K562 (cell line): ENCODE measurements around the gene ANKH. TPM values are rescaled to one million over a fixed set of nuclear protein-coding genes. Genes with fewer than 3 reads are reported as not detected.
A peak's percentile ranks its signal among the peaks of the same experiment; 100 is the strongest.

Experiments used
- ATAC-seq: fragments of 200-7000 bp; cut with Tn5 transposase; 3 replicates; pipeline ENCODE4 v1.9.1; 2020; ENCODE audit warnings: moderate library complexity
- BruUV-seq: library from RNA; stranded (reverse); fragments of 400-500 nt; replicated peaks from 2 replicates; lab custom pipeline; 2021; lab: Mats Ljungman, UMichigan
- CTCF ChIA-PET: fragments of 300-600 bp; formaldehyde crosslinking; extraction: SDS; loops from one replicate; lab custom pipeline; 2021; ENCODE audit warnings: low intra/inter-chr PET ratio; lab: Yijun Ruan, JAX
- POLR2A ChIA-PET: fragments of 300-600, 350-650 bp; sonication (Branson Sonifier 250); formaldehyde crosslinking; extraction: SDS; loops from one replicate; lab custom pipeline; 2021; ENCODE audit warnings: antibody characterized with exemption, inconsistent platforms; lab: Yijun Ruan, JAX
- DNase-seq, 4 experiments: peaks; one replicate each; pipeline versions ENCODE4 v3.0.0 to v3.0.0-alpha.2; 2011 to 2018; ENCODE audit warnings: low spot score in 3 of 4, mixed read lengths in 3 of 4; ENCODE audit errors: extremely low read depth in 1 of 4
- FAIRE-seq: peaks from 2 replicates; lab custom pipeline; 2011; peaks lifted over from hg19 to GRCh38; lab: Jason Lieb, UNC
- H2AFZ ChIP-seq: 2 replicates; pipeline ENCODE4 v1.6.0; 2011; ENCODE audit warnings: low read depth, low read length, control low read depth, inconsistent platforms
- H3K27ac ChIP-seq: fragments of 200-600 bp; 3 replicates; pipeline ENCODE4 v1.8.0; 2011; ENCODE audit warnings: low read depth, mild to moderate bottlenecking, control low read depth, inconsistent platforms, low read length, moderate library complexity, mixed read lengths; ENCODE audit errors: extremely low read depth
- H3K27me3 ChIP-seq, 2 experiments: fragments of 300-600 bp in 1 of 2; 2 replicates in 1 of 2; 3 replicates in 1 of 2; pipeline versions ENCODE4 v1.6.0 to v1.8.0; 2011; ENCODE audit warnings: inconsistent platforms in 2 of 2, low read length in 2 of 2, mild to moderate bottlenecking in 1 of 2, mixed read lengths in 1 of 2, moderate library complexity in 1 of 2; ENCODE audit not compliant: control insufficient read depth in 2 of 2, insufficient read depth in 2 of 2
- H3K36me3 ChIP-seq: fragments of 300-600 bp; 3 replicates; pipeline ENCODE4 v1.8.0; 2011; ENCODE audit warnings: mild to moderate bottlenecking, low read length, inconsistent platforms; ENCODE audit not compliant: control insufficient read depth, insufficient read depth
- H3K4me1 ChIP-seq, 2 experiments: fragments of 200-600 bp in 1 of 2; replicated peaks in 1 of 2; 2 replicates in 1 of 2; 3 replicates in 1 of 2; pipeline versions ENCODE4 v1.5.1 to v1.8.0; 2011; ENCODE audit warnings: inconsistent platforms in 2 of 2, low read length in 2 of 2, mild to moderate bottlenecking in 1 of 2, mixed read lengths in 1 of 2, moderate library complexity in 1 of 2; ENCODE audit not compliant: control insufficient read depth in 2 of 2, insufficient read depth in 2 of 2
- H3K4me2 ChIP-seq: 2 replicates; pipeline ENCODE4 v1.6.1; 2011; ENCODE audit warnings: low read length, control low read depth, inconsistent platforms, mixed read lengths; ENCODE audit not compliant: insufficient read depth
- H3K4me3 ChIP-seq: fragments of 200-600 bp; sonication (generic), shearing (Covaris generic); 2 replicates; pipeline ENCODE4 v1.5.1; 2016; ENCODE audit warnings: control low read depth, inconsistent platforms
- H3K79me2 ChIP-seq: fragments of 200-600 bp; 3 replicates; pipeline ENCODE4 v1.8.0; 2011; ENCODE audit warnings: low read length, inconsistent platforms; ENCODE audit not compliant: control insufficient read depth, insufficient read depth
- H3K9ac ChIP-seq, 2 experiments: 2 replicates each; pipeline versions ENCODE4 v1.6.0 to v1.6.1; 2011; ENCODE audit warnings: low read depth in 2 of 2, low read length in 2 of 2, control low read depth in 1 of 2, inconsistent platforms in 1 of 2, mild to moderate bottlenecking in 1 of 2, mixed read lengths in 1 of 2; ENCODE audit not compliant: insufficient read depth in 1 of 2
- H3K9me1 ChIP-seq: one replicate; pipeline ENCODE4 v1.6.0; 2011; ENCODE audit warnings: inconsistent platforms, mild to moderate bottlenecking, low read length, moderate library complexity; ENCODE audit not compliant: control insufficient read depth, insufficient read depth
- H3K9me3 ChIP-seq: replicated peaks from 2 replicates; pipeline ENCODE4 v1.5.1; 2011; ENCODE audit warnings: low read depth, low read length, inconsistent platforms; ENCODE audit not compliant: control insufficient read depth, insufficient read depth
- H4K20me1 ChIP-seq: replicated peaks from 2 replicates; pipeline ENCODE4 v1.6.1; 2011; ENCODE audit warnings: low read length, inconsistent platforms, mixed read lengths; ENCODE audit not compliant: control insufficient read depth, insufficient read depth
- ARNT ChIP-seq, 2 experiments: fragments of 450-650 bp; IDR thresholded peaks; 2 replicates each; pipeline ENCODE4 v1.6.1; 2016; ENCODE audit warnings: mild to moderate bottlenecking in 1 of 2
- CBX2 ChIP-seq: fragments of 200-600 bp; sonication (generic); IDR thresholded peaks from one replicate; pipeline ENCODE4 v1.6.1; 2012; ENCODE audit warnings: mild to moderate bottlenecking, low read length, inconsistent platforms; ENCODE audit not compliant: insufficient read depth, poor library complexity, severe bottlenecking
- ETV5 ChIP-seq: sonication (generic); formaldehyde crosslinking; IDR thresholded peaks from 2 replicates; pipeline ENCODE4 v1.4.0; 2020; ENCODE audit warnings: low read depth, mild to moderate bottlenecking, missing genetic modification reagents
- HLTF ChIP-seq: fragments of 450-650 bp; IDR thresholded peaks from 2 replicates; pipeline ENCODE4 v1.6.1; 2016
- MYC ChIP-seq, 2 experiments: fragments of 250-450 bp in 1 of 2; sonication (Bioruptor Pico) in 1 of 2; IDR thresholded peaks; 2 replicates each; pipeline versions ENCODE4 v1.5.1 to v1.6.1; 2012 to 2021; ENCODE audit warnings: low read depth in 2 of 2, borderline replicate concordance in 1 of 2, improper control_type of control experiment in 1 of 2, low read length in 1 of 2, mild to moderate bottlenecking in 1 of 2, moderate library complexity in 1 of 2
- NELFE ChIP-seq: IDR thresholded peaks from 2 replicates; pipeline ENCODE4 v1.6.1; 2011; ENCODE audit warnings: mild to moderate bottlenecking; ENCODE audit not compliant: insufficient read depth, insufficient read length
- PURB ChIP-seq: sonication (generic); formaldehyde crosslinking; IDR thresholded peaks from 2 replicates; pipeline ENCODE4 v1.9.0; 2021; ENCODE audit warnings: low read depth, mild to moderate bottlenecking, missing genetic modification reagents
- RB1 ChIP-seq: fragments of 450-650 bp; IDR thresholded peaks from 2 replicates; pipeline ENCODE4 v1.6.1; 2017; ENCODE audit warnings: low read depth, mild to moderate bottlenecking
- RBM15 ChIP-seq: fragments of 200-400 bp; formaldehyde crosslinking; IDR thresholded peaks from 2 replicates; pipeline ENCODE4 v1.6.1; 2018; ENCODE audit warnings: mild to moderate bottlenecking, low read length, moderate library complexity; ENCODE audit not compliant: insufficient read depth
- SMARCA5 ChIP-seq: fragments of 450-650 bp; IDR thresholded peaks from 2 replicates; pipeline ENCODE4 v1.6.1; 2016
- SNIP1 ChIP-seq: fragments of 450-650 bp; IDR thresholded peaks from 2 replicates; pipeline ENCODE4 v1.7.1; 2017; ENCODE audit warnings: low read depth, mild to moderate bottlenecking
- TBL1XR1 ChIP-seq, 2 experiments: IDR thresholded peaks; 2 replicates each; pipeline ENCODE4 v1.6.1; 2012; ENCODE audit warnings: improper control_type of control experiment in 2 of 2, low read length in 2 of 2, mild to moderate bottlenecking in 1 of 2
- TRIM24 ChIP-seq, 2 experiments: fragments of 450-650 bp; IDR thresholded peaks; 2 replicates each; pipeline ENCODE4 v1.6.1; 2016
- ZNF23 ChIP-seq: fragments of 250-450 bp; sonication (Bioruptor Pico); IDR thresholded peaks from 2 replicates; pipeline ENCODE4 v1.4.0; 2020; ENCODE audit warnings: mild to moderate bottlenecking
- ZNF644 ChIP-seq: fragments of 200-800 bp; sonication (Bioruptor generic); IDR thresholded peaks from 2 replicates; pipeline ENCODE4 v1.6.1; 2016; ENCODE audit warnings: low read depth, missing genetic modification characterization, missing compliant biosample characterization
- WGBS: fragments of 100-300 bp; shearing (Covaris generic); methylation state at CpG from one replicate; pipeline ENCODE4 v1.1.6; 2016; ENCODE audit warnings: low coverage, mixed read lengths; ENCODE audit not compliant: insufficient coverage; ENCODE audit errors: missing lambda C conversion rate; 5-methylcytosine and 5-hydroxymethylcytosine counted together
- in situ Hi-C: fragments of 300-500 bp; cut with MboI; formaldehyde crosslinking; loops from 4 replicates; pipeline ENCODE4 v1.15.0; 2018; ENCODE audit warnings: inconsistent platforms, mixed read lengths
- intact Hi-C: fragments of 100-400 bp; cut with micrococcal nuclease; formaldehyde crosslinking; loops from 2 replicates; pipeline ENCODE4 v1.14.2; 2022
- polyA plus RNA-seq, 8 experiments: library from polyadenylated mRNA; depleted of rRNA in 4 of 8; stranded (reverse) in 5 of 8; unstranded in 3 of 8; fragments of >200 nt; fragmentation: Nextera tagmentation in 2 of 8; fragmentation: Illumina TruSeq in 1 of 8; extraction: Ambion mirVana in 2 of 8; extraction: Trizol in 1 of 8; gene quantifications; 2 replicates each; pipeline versions ENCODE4 v1.2.1 to v1.2.3, GENCODE V29; 2011 to 2014; ENCODE audit warnings: inconsistent platforms in 1 of 8, missing spikeins in 1 of 8
- total RNA-seq, 7 experiments: library from RNA; depleted of rRNA in 6 of 7; stranded (reverse); fragments of >200 nt in 6 of 7; fragmentation: Illumina TruSeq in 2 of 7; extraction: Trizol in 2 of 7; gene quantifications; 2 replicates each; pipeline versions ENCODE4 v1.2.1 to v1.2.3, GENCODE V29; 2011 to 2021; ENCODE audit warnings: low replicate concordance in 1 of 7
- TF ChIP-seq, protein P1 (sequence below): sonication (generic); formaldehyde crosslinking; IDR thresholded peaks from 2 replicates; pipeline ENCODE4 v1.8.0; 2022; ENCODE audit warnings: mild to moderate bottlenecking, missing genetic modification reagents, borderline replicate concordance

Gene ANKH
- total and polyA plus RNA-seq, 9 of the 15 experiments (the other 6 are each of a cell fraction or from before 2014, with no cell fraction given), result 0.79 to 12.2 (median 4.5) TPM

DNA sequence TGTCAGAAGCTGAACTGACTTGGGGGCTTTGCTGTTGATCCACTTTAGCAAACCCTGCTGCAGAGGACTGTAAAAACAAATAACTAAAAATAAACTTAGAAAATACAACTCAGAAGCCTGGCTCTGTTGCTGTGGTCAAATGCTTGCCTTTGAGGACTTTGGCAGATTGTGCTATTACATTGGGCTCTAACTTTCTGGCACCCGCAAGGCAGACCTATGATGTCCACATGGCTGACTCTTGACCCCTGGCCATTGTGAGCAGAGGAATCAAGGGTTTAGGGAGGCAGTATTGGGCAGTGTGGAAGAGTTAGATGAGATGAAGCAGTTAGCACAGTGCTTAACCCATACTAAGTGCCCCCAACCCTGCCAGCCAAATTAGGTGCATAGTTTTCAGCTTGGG is 173.1 kb downstream of the ANKH start:
- CTCF ChIA-PET, result no interaction called here
- no peak for TF ChIP-seq TRIM24 (IDR thresholded peaks at IDR 0.05)
- H3K4me2 ChIP-seq, result no peak overlapping the region
- peaks cover 7 to 38% of the 10 kb centered on the region in 2 experiments; a peak in 4 of 5 replicates for H3K4me1 ChIP-seq
- BruUV-seq, result no TSS peak
- no peaks in the 10 kb centered on the region for H3K27me3 ChIP-seq
- ATAC-seq (no peak), DNase-seq (no peak), FAIRE-seq (no peak)
- no peak overlapping the region for H3K27ac ChIP-seq
- H4K20me1 ChIP-seq, result no peaks in the 10 kb centered on the region
- POLR2A ChIA-PET, result no interaction called here
- no peak overlapping the region for H3K9ac ChIP-seq
- no peaks in the 10 kb centered on the region for H3K9me3 ChIP-seq
- no peak overlapping the region for H3K4me3 ChIP-seq
- H3K79me2 ChIP-seq, result 0 out of 3 replicates have a peak, but pooled peaks cover 6% of the 10 kb centered on the region
- in situ Hi-C loops, result no loop called here
- no peak overlapping the region for H2AFZ ChIP-seq
- intact Hi-C loops, result no loop called here
- peaks cover 3% of the 10 kb centered on the region for H3K9me1 ChIP-seq
- peaks cover 90% of the 10 kb centered on the region for H3K36me3 ChIP-seq
- 100% methylated on average over 1 of the region's 1 CpG for WGBS

DNA sequence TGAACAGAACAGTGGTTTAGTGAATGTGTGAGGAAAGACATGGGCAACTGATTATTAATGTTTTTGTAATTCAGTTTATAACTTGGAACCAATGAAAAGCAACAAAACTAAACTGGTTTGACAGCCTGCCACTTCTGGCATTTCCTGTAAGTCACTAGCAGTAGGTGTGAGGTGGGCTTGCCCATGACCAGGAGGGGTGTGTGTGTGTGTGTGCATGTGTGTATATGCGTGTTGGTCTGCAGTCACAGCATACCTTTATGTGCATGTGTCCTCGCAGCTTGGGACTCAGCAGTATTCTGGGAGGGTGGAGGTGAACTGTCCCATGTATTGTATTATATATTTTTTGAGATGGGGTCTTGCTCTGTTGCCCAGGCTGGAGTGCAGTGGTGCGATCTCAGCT is 174.7 kb downstream of the ANKH start:
- POLR2A ChIA-PET, result interaction anchor here (1.1 kb wide), 1 partner anchor 11 kb away, joined by 6 read pairs; no protein-coding TSS in a partner anchor
- TF ChIP-seq SNIP1, result no peak
- TF ChIP-seq RB1, result no peak
- no peak for TF ChIP-seq CBX2
- TF ChIP-seq ARNT (IDR thresholded peaks at IDR 0.05), result no peak
- no peak for TF ChIP-seq PURB (CRISPR knock-in tag)
- TF ChIP-seq RBM15, result no peak
- no peak for TF ChIP-seq ZNF644 (tag)
- TF ChIP-seq, protein P1, sequence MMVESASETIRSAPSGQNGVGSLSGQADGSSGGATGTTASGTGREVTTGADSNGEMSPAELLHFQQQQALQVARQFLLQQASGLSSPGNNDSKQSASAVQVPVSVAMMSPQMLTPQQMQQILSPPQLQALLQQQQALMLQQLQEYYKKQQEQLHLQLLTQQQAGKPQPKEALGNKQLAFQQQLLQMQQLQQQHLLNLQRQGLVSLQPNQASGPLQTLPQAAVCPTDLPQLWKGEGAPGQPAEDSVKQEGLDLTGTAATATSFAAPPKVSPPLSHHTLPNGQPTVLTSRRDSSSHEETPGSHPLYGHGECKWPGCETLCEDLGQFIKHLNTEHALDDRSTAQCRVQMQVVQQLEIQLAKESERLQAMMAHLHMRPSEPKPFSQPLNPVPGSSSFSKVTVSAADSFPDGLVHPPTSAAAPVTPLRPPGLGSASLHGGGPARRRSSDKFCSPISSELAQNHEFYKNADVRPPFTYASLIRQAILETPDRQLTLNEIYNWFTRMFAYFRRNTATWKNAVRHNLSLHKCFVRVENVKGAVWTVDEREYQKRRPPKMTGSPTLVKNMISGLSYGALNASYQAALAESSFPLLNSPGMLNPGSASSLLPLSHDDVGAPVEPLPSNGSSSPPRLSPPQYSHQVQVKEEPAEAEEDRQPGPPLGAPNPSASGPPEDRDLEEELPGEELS (CRISPR knock-in tag), result no peak
- no peak for TF ChIP-seq MYC (IDR thresholded peaks at IDR 0.05; ENCODE audit: low read depth, low read length)
- TF ChIP-seq MYC (CRISPR knock-in tag; IDR thresholded peaks at IDR 0.05; ENCODE audit: borderline replicate concordance, low read depth), result no peak
- TF ChIP-seq ZNF23 (CRISPR knock-in tag), result no peak
- no peak for TF ChIP-seq HLTF
- TF ChIP-seq NELFE, result no peak
- TF ChIP-seq ETV5 (CRISPR knock-in tag), result no peak
- TF ChIP-seq TBL1XR1 (IDR thresholded peaks at IDR 0.05; ENCODE audit: low read length in 2 of 2), result no peak
- no peak for TF ChIP-seq SMARCA5

More for the DNA sequence above, 174.7 kb downstream of the ANKH start:
- intact Hi-C loops, result no loop called here
- Histone ChIP-seq H3K27me3 (no peaks in the 10 kb centered on the region), H3K36me3 (peaks cover 92% of the 10 kb centered on the region), H3K9ac (no peak overlapping the region), H3K4me3 (no peak overlapping the region), H3K9me3 (no peaks in the 10 kb centered on the region), H2AFZ (no peak overlapping the region), H3K9me1 (peaks cover 3% of the 10 kb centered on the region), H4K20me1 (no peaks in the 10 kb centered on the region), H3K4me1 (peaks cover 7 to 38% of the 10 kb centered on the region in 2 experiments; a peak in 4 of 5 replicates), H3K79me2 (0 out of 3 replicates have a peak, but pooled peaks cover 6% of the 10 kb centered on the region), H3K4me2 (no peak overlapping the region), H3K27ac (peak overlapping the region; percentile 52)
- CTCF ChIA-PET, result no interaction called here
- 92% methylated on average over 3 of the region's 3 CpGs for WGBS
- no peak for ATAC-seq
- in situ Hi-C loops, result no loop called here
- no peak for FAIRE-seq
- BruUV-seq, result no TSS peak
- no peak for DNase-seq
